K562 (cell line): ENCODE data around the gene DNM1. TPM values are rescaled to one million over a fixed set of nuclear protein-coding genes. Genes with fewer than 3 reads are reported as not detected.
A peak's percentile ranks its signal among the peaks of the same experiment; 100 is the strongest.

Source experiments
- ARNT ChIP-seq, 2 experiments: fragments of 450-650 bp; IDR thresholded peaks; 2 replicates each; pipeline ENCODE4 v1.6.1; 2016; ENCODE audit warnings: mild to moderate bottlenecking in 1 of 2
- BHLHE40 ChIP-seq: IDR thresholded peaks from 2 replicates; pipeline ENCODE4 v1.6.1; 2011; ENCODE audit warnings: low read length, improper control_type of control experiment
- CAMTA2 ChIP-seq: fragments of 250-450 bp; sonication (Bioruptor Pico); conservative IDR thresholded peaks from 2 replicates; pipeline ENCODE4 v1.5.1; 2022
- CLOCK ChIP-seq: fragments of 250-450 bp; sonication (Bioruptor Pico); IDR thresholded peaks from 2 replicates; pipeline ENCODE4 v1.4.0; 2020; ENCODE audit warnings: mild to moderate bottlenecking, moderate library complexity, borderline replicate concordance
- ETS2 ChIP-seq: IDR thresholded peaks from 2 replicates; pipeline ENCODE4 v1.6.1; 2016; ENCODE audit warnings: borderline replicate concordance, missing genetic modification characterization, mild to moderate bottlenecking, moderate library complexity, missing compliant biosample characterization; ENCODE audit not compliant: poor library complexity, severe bottlenecking
- GABPB2 ChIP-seq: fragments of 250-450 bp; sonication (Bioruptor Pico); conservative IDR thresholded peaks from 2 replicates; pipeline ENCODE4 v1.5.1; 2021; ENCODE audit warnings: mild to moderate bottlenecking
- HCFC1 ChIP-seq: IDR thresholded peaks from 2 replicates; pipeline ENCODE4 v1.6.1; 2012; ENCODE audit warnings: low read depth, low read length, improper control_type of control experiment
- ILF3 ChIP-seq: fragments of 450-650 bp; IDR thresholded peaks from 2 replicates; pipeline ENCODE4 v1.6.1; 2018; ENCODE audit warnings: antibody characterized with exemption, mild to moderate bottlenecking, moderate library complexity, borderline replicate concordance
- MBD1 ChIP-seq: fragments of 250-450 bp; sonication (Bioruptor Pico); IDR thresholded peaks from 2 replicates; pipeline ENCODE4 v1.8.0; 2022; ENCODE audit warnings: inconsistent platforms
- MCM7 ChIP-seq, 2 experiments: fragments of 450-650 bp; IDR thresholded peaks; 2 replicates each; pipeline ENCODE4 v1.6.1; 2016 to 2018
- NCOA4 ChIP-seq: fragments of 450-650 bp; IDR thresholded peaks from 2 replicates; pipeline ENCODE4 v1.6.1; 2018; ENCODE audit warnings: mild to moderate bottlenecking; ENCODE audit not compliant: partially characterized antibody
- POU5F1 ChIP-seq: fragments of 150-350 bp; IDR thresholded peaks from 2 replicates; pipeline ENCODE4 v1.6.1; 2014; ENCODE audit warnings: borderline replicate concordance, low read length, low read depth, mild to moderate bottlenecking; ENCODE audit not compliant: partially characterized antibody
- SMAD1 ChIP-seq: fragments of 150-350 bp; IDR thresholded peaks from 2 replicates; pipeline ENCODE4 v1.6.1; 2014; ENCODE audit warnings: low read length, low read depth; ENCODE audit not compliant: partially characterized antibody
- SMC3 ChIP-seq: conservative IDR thresholded peaks from 2 replicates; pipeline ENCODE4 v1.6.1; 2011; ENCODE audit warnings: low read depth, low read length, improper control_type of control experiment; ENCODE audit not compliant: insufficient read depth
- TBL1XR1 ChIP-seq, 2 experiments: IDR thresholded peaks; 2 replicates each; pipeline ENCODE4 v1.6.1; 2012; ENCODE audit warnings: improper control_type of control experiment in 2 of 2, low read length in 2 of 2, mild to moderate bottlenecking in 1 of 2
- TCF7 ChIP-seq: sonication (generic); IDR thresholded peaks from 2 replicates; pipeline ENCODE4 v1.6.1; 2016; ENCODE audit warnings: antibody characterized with exemption, borderline replicate concordance
- TRIM24 ChIP-seq, 2 experiments: fragments of 450-650 bp; IDR thresholded peaks; 2 replicates each; pipeline ENCODE4 v1.6.1; 2016
- ZBTB26 ChIP-seq: fragments of 450-650 bp; formaldehyde crosslinking; IDR thresholded peaks from 2 replicates; pipeline ENCODE4 v1.4.0; 2022; ENCODE audit warnings: missing genetic modification characterization
- ZNF232 ChIP-seq: sonication (generic); formaldehyde crosslinking; IDR thresholded peaks from 2 replicates; pipeline ENCODE4 v1.8.0; 2022; ENCODE audit warnings: mild to moderate bottlenecking, missing genetic modification reagents
- ZNF253 ChIP-seq: fragments of 250-450 bp; sonication (Bioruptor Pico); conservative IDR thresholded peaks from 2 replicates; pipeline ENCODE4 v1.6.1; 2021; ENCODE audit warnings: mild to moderate bottlenecking
- ZNF280A ChIP-seq: fragments of 450-650 bp; IDR thresholded peaks from 2 replicates; pipeline ENCODE4 v1.6.1; 2018; ENCODE audit warnings: mild to moderate bottlenecking, low read depth; ENCODE audit not compliant: partially characterized antibody
- ZNF77 ChIP-seq: fragments of 250-450 bp; sonication (Bioruptor Pico); IDR thresholded peaks from 2 replicates; pipeline ENCODE4 v1.5.0; 2020
- ZNF778 ChIP-seq: fragments of 450-650 bp; formaldehyde crosslinking; IDR thresholded peaks from 2 replicates; pipeline ENCODE4 v1.4.0; 2020; ENCODE audit warnings: mild to moderate bottlenecking, moderate library complexity
- polyA plus RNA-seq, 8 experiments: library from polyadenylated mRNA; depleted of rRNA in 4 of 8; stranded (reverse) in 5 of 8; unstranded in 3 of 8; fragments of >200 nt; fragmentation: Nextera tagmentation in 2 of 8; fragmentation: Illumina TruSeq in 1 of 8; extraction: Ambion mirVana in 2 of 8; extraction: Trizol in 1 of 8; gene quantifications; 2 replicates each; pipeline versions ENCODE4 v1.2.1 to v1.2.3, GENCODE V29; 2011 to 2014; ENCODE audit warnings: inconsistent platforms in 1 of 8, missing spikeins in 1 of 8
- total RNA-seq, 7 experiments: library from RNA; depleted of rRNA in 6 of 7; stranded (reverse); fragments of >200 nt in 6 of 7; fragmentation: Illumina TruSeq in 2 of 7; extraction: Trizol in 2 of 7; gene quantifications; 2 replicates each; pipeline versions ENCODE4 v1.2.1 to v1.2.3, GENCODE V29; 2011 to 2021; ENCODE audit warnings: low replicate concordance in 1 of 7

DNM1 gene
- total and polyA plus RNA-seq, 9 of the 15 experiments (the other 6 are each of a cell fraction or from before 2014, with no cell fraction given), result 0.39 to 23.1 (median 9.1) TPM

GRCh38 chr9:128276008-128276573 lies 72.9 kb downstream of the DNM1 start, which contains the start of gene SWI5 (continued):
- TF ChIP-seq CLOCK (no peak), ILF3 (no peak), ZBTB26 (CRISPR knock-in tag) (no peak), ZNF232 (CRISPR knock-in tag) (no peak), HCFC1 (peak; percentile 71), ARNT (IDR thresholded peaks at IDR 0.05) (no peak), CAMTA2 (CRISPR knock-in tag) (no peak), NCOA4 (no peak), ZNF778 (no peak), GABPB2 (CRISPR knock-in tag) (peak; percentile 80; the same call in 1 of the 2 replicates), MCM7 (IDR thresholded peaks at IDR 0.05) (no peak), POU5F1 (peak; percentile 79), TBL1XR1 (IDR thresholded peaks at IDR 0.05; ENCODE audit: low read length in 2 of 2) (peak in 1 of 2 experiments; percentile 35; a peak in 1 of 4 replicates), ETS2 (tag) (no peak), TCF7 (no peak), ZNF253 (CRISPR knock-in tag) (no peak), BHLHE40 (no peak; the same call in 1 of the 2 replicates), TRIM24 (IDR thresholded peaks at IDR 0.05) (no peak), ZNF77 (CRISPR knock-in tag) (no peak), SMAD1 (peak; percentile 63), SMC3 (no peak), MBD1 (CRISPR knock-in tag) (no peak), ZNF280A (no peak)
